ENCODE data around the gene PCSK4. TPM values are rescaled to one million over a fixed set of nuclear protein-coding genes. Genes with fewer than 3 reads are reported as not detected.
A peak's percentile ranks its signal among the peaks of the same experiment; 100 is the strongest.

Gene PCSK4
- total RNA-seq, 1 experiment from 2014 or later = 7.2 TPM

- H3K27me3 ChIP-seq (replicated peaks; ENCODE audit: insufficient read depth, low read depth, low read length, poor library complexity) = no peaks in the 10 kb centered on the region
- H3K27ac ChIP-seq (ENCODE audit: low read depth, low read length, poor library complexity, severe bottlenecking) = no peak overlapping the region
- H3K36me3 ChIP-seq (ENCODE audit: insufficient read depth, low read length, poor library complexity, severe bottlenecking) = no peaks in the 10 kb centered on the region
- no peak overlapping the region for H3K4me3 ChIP-seq (ENCODE audit: low read depth, low read length, poor library complexity, severe bottlenecking)
- TF ChIP-seq EZH2 (IDR thresholded peaks at IDR 0.05; ENCODE audit: borderline replicate concordance, low read depth, low read length, poor library complexity, severe bottlenecking) = no peak
- TF ChIP-seq CTCF (conservative IDR thresholded peaks at IDR 0.05; ENCODE audit: low read depth, low read length) = no peak
- H3K4me1 ChIP-seq (ENCODE audit: insufficient read depth, low read length, poor library complexity, severe bottlenecking) = peaks cover 9% of the 10 kb centered on the region
- intact Hi-C loops (cut with micrococcal nuclease; ENCODE audit: unreplicated experiment) = no loop called here
- no TSS peak for BruUV-seq (replicated peaks)
- POLR2A ChIA-PET (ENCODE audit: low non-redundant PET) = no interaction called here
- DNase-seq (ENCODE audit: low spot score) = no peak
- no peaks in the 10 kb centered on the region for H3K9me3 ChIP-seq (ENCODE audit: low read depth, low read length, poor library complexity, severe bottlenecking)
- CTCF ChIA-PET = no interaction called here
Observed at GRCh38 chr19:1514295-1514661, 24.1 kb upstream of the PCSK4 start.

GRCh38 chr19:1513499-1514294 lies 23.5 kb upstream of the PCSK4 start:
- BruUV-seq (replicated peaks) = no TSS peak
- Histone ChIP-seq H3K27ac (ENCODE audit: low read depth, low read length, poor library complexity, severe bottlenecking) (no peak overlapping the region), H3K36me3 (ENCODE audit: insufficient read depth, low read length, poor library complexity, severe bottlenecking) (no peaks in the 10 kb centered on the region), H3K4me3 (ENCODE audit: low read depth, low read length, poor library complexity, severe bottlenecking) (peak overlapping the region; percentile 39), H3K27me3 (replicated peaks; ENCODE audit: insufficient read depth, low read depth, low read length, poor library complexity) (no peaks in the 10 kb centered on the region), H3K4me1 (ENCODE audit: insufficient read depth, low read length, poor library complexity, severe bottlenecking) (peaks cover 9% of the 10 kb centered on the region), H3K9me3 (ENCODE audit: low read depth, low read length, poor library complexity, severe bottlenecking) (no peaks in the 10 kb centered on the region)
- TF ChIP-seq EZH2 (IDR thresholded peaks at IDR 0.05; ENCODE audit: borderline replicate concordance, low read depth, low read length, poor library complexity, severe bottlenecking) (no peak), CTCF (conservative IDR thresholded peaks at IDR 0.05; ENCODE audit: low read depth, low read length) (peak; percentile 76)
- CTCF ChIA-PET = no interaction called here
- POLR2A ChIA-PET (ENCODE audit: low non-redundant PET) = no interaction called here
- peak; percentile 65 for DNase-seq (ENCODE audit: low spot score)
- intact Hi-C loops (cut with micrococcal nuclease; ENCODE audit: unreplicated experiment) = no loop called here

GRCh38 chr19:1512671-1513498 lies 22.7 kb upstream of the PCSK4 start, which contains the start of gene ADAMTSL5:
Gene ADAMTSL5 (minus strand): TSS chr19:1513019. CDS start chr19:1510943, 2,076 bp downstream.
- BruUV-seq (replicated peaks) = no TSS peak
- no peak for DNase-seq (ENCODE audit: low spot score)
- no peaks in the 10 kb centered on the region for H3K27me3 ChIP-seq (replicated peaks; ENCODE audit: insufficient read depth, low read depth, low read length, poor library complexity)
- no peaks in the 10 kb centered on the region for H3K9me3 ChIP-seq (ENCODE audit: low read depth, low read length, poor library complexity, severe bottlenecking)
- H3K4me1 ChIP-seq (ENCODE audit: insufficient read depth, low read length, poor library complexity, severe bottlenecking) = peaks cover 9% of the 10 kb centered on the region
- intact Hi-C loops (cut with micrococcal nuclease; ENCODE audit: unreplicated experiment) = no loop called here
- CTCF ChIA-PET = no interaction called here
- no peaks in the 10 kb centered on the region for H3K36me3 ChIP-seq (ENCODE audit: insufficient read depth, low read length, poor library complexity, severe bottlenecking)
- POLR2A ChIA-PET (ENCODE audit: low non-redundant PET) = no interaction called here
- TF ChIP-seq EZH2 (IDR thresholded peaks at IDR 0.05; ENCODE audit: borderline replicate concordance, low read depth, low read length, poor library complexity, severe bottlenecking) = no peak
- TF ChIP-seq CTCF (conservative IDR thresholded peaks at IDR 0.05; ENCODE audit: low read depth, low read length) = no peak
- H3K27ac ChIP-seq (ENCODE audit: low read depth, low read length, poor library complexity, severe bottlenecking) = no peak within 1 kb of the TSS
- H3K4me3 ChIP-seq (ENCODE audit: low read depth, low read length, poor library complexity, severe bottlenecking) = peak within 1 kb of the TSS; percentile 39
